NCI-H82 treated with DMSO at 0.1 percent for 48 hours (cell line): ENCODE results near the gene ESRRA.
A peak's percentile ranks its signal among the peaks of the same experiment; 100 is the strongest.

Source experiments
- DNase-seq: peaks from one replicate; lab custom pipeline; 2025; ENCODE audit not compliant: unreplicated experiment; lab: John Stamatoyannopoulos, UW

Gene ESRRA

GRCh38 chr11:64348383-64349024 is 43.2 kb downstream of the ESRRA start:
- DNase-seq, result no peak

GRCh38 chr11:64349025-64349387 is 43.7 kb downstream of the ESRRA start:
- no peak for DNase-seq

- DNase-seq, result no peak
Observed at GRCh38 chr11:64349404-64349803, 44.1 kb downstream of the ESRRA start.

- no peak for DNase-seq
Observed at GRCh38 chr11:64351136-64351631, 45.9 kb downstream of the ESRRA start.

GRCh38 chr11:64352099-64352994 is 47.0 kb downstream of the ESRRA start:
- no peak for DNase-seq

GRCh38 chr11:64352995-64353714 is 47.8 kb downstream of the ESRRA start:
- DNase-seq, result no peak

GRCh38 chr11:64353715-64354506 is 48.6 kb downstream of the ESRRA start:
- DNase-seq, result no peak

GRCh38 chr11:64355078-64355940 is 50.0 kb downstream of the ESRRA start:
- DNase-seq, result peak; percentile 20

- peak; percentile 27 for DNase-seq
Observed at GRCh38 chr11:64356498-64357411, 51.4 kb downstream of the ESRRA start.

GRCh38 chr11:64357446-64357845 is 52.1 kb downstream of the ESRRA start:
- DNase-seq, result no peak

- no peak for DNase-seq
Observed at GRCh38 chr11:64357904-64358535, 52.7 kb downstream of the ESRRA start.

GRCh38 chr11:64358536-64358906 is 53.2 kb downstream of the ESRRA start:
- DNase-seq, result no peak

- no peak for DNase-seq
Observed at GRCh38 chr11:64358907-64359711, 53.8 kb downstream of the ESRRA start, which contains the start of gene RPS6KA4. RPS6KA4 (plus strand) TSS chr11:64359162; CDS start chr11:64359236, 74 bp downstream.

GRCh38 chr11:64359712-64360445 is 54.6 kb downstream of the ESRRA start:
- no peak for DNase-seq

- no peak for DNase-seq
Observed at GRCh38 chr11:64360448-64360921, 55.2 kb downstream of the ESRRA start.

GRCh38 chr11:64361659-64362058 is 56.3 kb downstream of the ESRRA start:
- DNase-seq, result no peak

- DNase-seq, result no peak
Observed at GRCh38 chr11:64362339-64362738, 57.0 kb downstream of the ESRRA start.
